Activated T-cell treated with anti-CD3 and anti-CD28 coated beads, Interleukin-2, amount 50 U/mL, for 4 hours (primary cell): ENCODE measurements around the gene CARD19. TPM values are rescaled to one million over a fixed set of nuclear protein-coding genes. Genes with fewer than 3 reads are reported as not detected.
"Not testable (repeated sequence)": the region's sequence is repeated elsewhere in the genome, so short reads cannot be mapped to it uniquely, and the experiment has no call there.

Experiments
- ATAC-seq, 2 donors: fragments of 200-7000 bp; cut with Tn5 transposase; one replicate each; pipeline ENCODE4 v1.10.0; 2021
- DNase-seq: peaks from one replicate; pipeline ENCODE4 v3.0.0-alpha.2; 2020
- H3K27me3 Mint-ChIP-seq: one replicate; pipeline ENCODE4 v1.8.0; 2021; ENCODE audit warnings: low read depth, mixed read lengths
- H3K36me3 Mint-ChIP-seq: one replicate; pipeline ENCODE4 v1.8.0; 2022; ENCODE audit warnings: mixed read lengths; ENCODE audit not compliant: insufficient read depth
- H3K4me1 Mint-ChIP-seq: one replicate; pipeline ENCODE4 v1.8.0; 2021; ENCODE audit warnings: low read depth, mixed read lengths
- H3K4me3 Mint-ChIP-seq: one replicate; pipeline ENCODE4 v1.8.0; 2021; ENCODE audit warnings: mild to moderate bottlenecking, moderate library complexity, mixed read lengths
- H3K9me3 Mint-ChIP-seq: one replicate; pipeline ENCODE4 v1.8.0; 2021; ENCODE audit warnings: mixed read lengths
- total RNA-seq, 3 donors: library from RNA; stranded (reverse); gene quantifications; one replicate each; pipeline ENCODE4 v1.2.1, GENCODE V29; 2021

Gene CARD19
- total RNA-seq, 3 donors from 2014 or later, result 25.5 to 33.8 (median 28.4) TPM

DNA sequence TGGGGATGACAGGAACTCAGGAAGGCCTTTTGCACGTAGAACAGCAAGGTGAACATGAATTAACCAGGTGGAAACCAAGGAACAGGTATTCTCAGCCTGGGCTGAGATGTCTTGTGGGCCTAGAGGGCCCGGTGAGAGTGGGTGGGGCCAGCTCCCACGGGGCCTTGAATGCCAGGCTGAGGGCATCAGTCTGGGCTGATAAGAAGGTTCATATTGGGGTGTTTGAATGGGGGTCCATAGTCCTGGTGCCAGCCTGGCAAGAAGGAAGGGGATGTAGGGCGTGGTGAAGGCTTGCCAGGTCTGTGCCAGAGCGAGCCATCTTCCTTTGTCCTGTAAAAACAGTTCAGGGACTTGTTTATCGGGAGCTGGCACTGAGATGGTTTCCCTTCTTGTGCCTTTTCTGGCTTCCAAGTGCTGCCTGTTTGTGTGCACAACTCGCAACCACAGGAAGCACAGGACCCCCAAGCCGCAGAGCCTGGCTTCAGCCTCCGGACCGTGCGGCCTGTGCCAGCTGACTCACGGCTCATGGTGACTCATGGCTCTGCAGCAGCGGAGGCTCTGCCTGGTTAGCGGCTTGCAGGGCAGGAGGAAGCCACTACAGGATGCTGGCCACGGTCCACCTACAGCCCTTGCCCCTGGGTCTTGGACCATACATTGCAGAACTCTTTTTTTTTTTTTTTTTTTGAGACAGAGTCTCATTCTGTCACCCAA, 2.4 kb downstream of the CARD19 start:
- Mint-ChIP-seq H3K4me3 (peak overlapping the region; percentile 84), H3K27me3 (no peaks in the 10 kb centered on the region), H3K4me1 (peaks cover 71% of the 10 kb centered on the region), H3K36me3 (peaks cover 5% of the 10 kb centered on the region), H3K9me3 (peaks cover under 1% of the 10 kb centered on the region)
- DNase-seq, result peak; percentile 56
- ATAC-seq, result peak; percentile 5 to 9

DNA sequence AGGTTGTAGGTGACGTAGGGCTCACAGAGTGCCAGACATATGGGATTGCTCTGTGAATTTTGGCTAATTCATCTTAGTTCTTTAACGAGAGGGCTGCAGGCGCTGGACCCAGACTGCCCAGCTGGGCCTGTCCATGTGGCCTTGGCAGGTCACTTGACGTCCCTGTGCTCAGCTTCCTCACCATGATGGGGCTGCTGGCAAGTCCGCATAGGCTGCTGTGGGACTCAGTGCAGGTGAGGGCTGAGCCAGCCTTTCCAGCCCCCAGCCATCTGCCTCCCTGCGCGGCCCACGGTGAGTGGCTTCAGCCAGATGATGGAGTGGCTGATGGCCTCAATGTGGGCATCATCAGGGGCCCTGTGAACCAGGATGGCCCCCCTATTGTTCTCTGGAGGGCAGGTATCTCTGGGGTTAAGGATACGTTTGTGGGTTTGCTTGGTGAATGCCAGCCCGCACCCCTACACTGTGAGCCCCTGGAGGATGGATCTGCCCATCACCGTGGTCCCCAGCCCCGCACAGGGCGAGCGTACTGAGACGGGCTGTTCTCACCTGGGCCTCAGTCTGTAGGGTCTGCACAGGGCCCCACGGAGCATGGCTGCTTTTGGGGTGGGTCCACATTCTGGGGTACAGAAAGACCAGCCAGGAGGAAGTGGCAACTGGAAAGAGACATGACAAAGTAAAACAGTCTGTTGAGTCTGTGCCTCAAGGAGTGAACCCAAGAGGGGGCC, 3.7 kb downstream of the CARD19 start:
- H3K27me3 Mint-ChIP-seq, result no peaks in the 10 kb centered on the region
- ATAC-seq (no peak), DNase-seq (no peak)
- H3K9me3 Mint-ChIP-seq, result peaks cover 10% of the 10 kb centered on the region
- H3K4me1 Mint-ChIP-seq, result peaks cover 68% of the 10 kb centered on the region
- peaks cover 15% of the 10 kb centered on the region for H3K36me3 Mint-ChIP-seq
- peak overlapping the region; percentile 39 for H3K4me3 Mint-ChIP-seq

DNA sequence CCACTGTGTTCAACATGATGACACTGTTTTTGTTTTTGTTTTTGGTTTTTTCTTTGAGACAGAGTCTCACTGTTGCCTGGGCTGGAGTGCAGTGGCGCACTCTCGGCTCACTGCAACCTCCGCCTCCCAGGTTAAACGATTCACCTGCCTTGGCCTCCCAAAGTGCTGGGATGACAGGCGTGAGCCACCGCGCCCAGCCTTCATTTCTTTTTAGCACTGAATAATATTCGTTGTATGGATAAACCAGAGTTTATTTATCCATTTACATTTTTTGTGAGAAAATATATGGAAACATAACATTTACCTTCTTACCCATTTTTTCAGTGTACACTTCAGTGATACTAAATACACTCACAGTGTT, 4.2 kb downstream of the CARD19 start:
- DNase-seq (no peak), ATAC-seq (no peak)
- peaks cover 68% of the 10 kb centered on the region for H3K4me1 Mint-ChIP-seq
- no peaks in the 10 kb centered on the region for H3K27me3 Mint-ChIP-seq
- H3K36me3 Mint-ChIP-seq, result peaks cover 17% of the 10 kb centered on the region
- peaks cover 14% of the 10 kb centered on the region for H3K9me3 Mint-ChIP-seq
- H3K4me3 Mint-ChIP-seq, result no peak overlapping the region

DNA sequence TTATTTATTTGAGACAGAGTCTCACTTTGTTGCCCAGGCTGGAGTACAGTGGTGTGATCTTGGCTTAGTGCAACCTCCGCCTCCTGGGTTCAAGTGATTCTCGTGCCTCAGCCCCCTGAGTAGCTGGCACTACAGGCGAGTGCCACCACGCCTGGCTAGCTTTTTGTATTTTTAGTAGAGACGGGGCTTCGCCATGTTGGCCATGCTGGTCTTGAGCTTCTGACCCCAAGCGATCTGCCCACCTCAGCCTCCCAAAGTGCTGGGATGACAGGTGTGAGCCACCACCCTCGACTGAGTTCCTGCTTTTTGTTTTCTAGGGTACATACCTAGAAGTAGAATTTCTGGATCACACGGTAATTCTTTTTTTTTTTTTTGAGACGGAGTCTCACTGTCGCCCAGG, 5.1 kb downstream of the CARD19 start:
- not testable (repeated sequence) for DNase-seq, ATAC-seq, H3K4me3 Mint-ChIP-seq, H3K27me3 Mint-ChIP-seq
- Mint-ChIP-seq H3K9me3 (peaks cover 14% of the 10 kb centered on the region), H3K4me1 (peaks cover 76% of the 10 kb centered on the region), H3K36me3 (peaks cover 19% of the 10 kb centered on the region)

DNA sequence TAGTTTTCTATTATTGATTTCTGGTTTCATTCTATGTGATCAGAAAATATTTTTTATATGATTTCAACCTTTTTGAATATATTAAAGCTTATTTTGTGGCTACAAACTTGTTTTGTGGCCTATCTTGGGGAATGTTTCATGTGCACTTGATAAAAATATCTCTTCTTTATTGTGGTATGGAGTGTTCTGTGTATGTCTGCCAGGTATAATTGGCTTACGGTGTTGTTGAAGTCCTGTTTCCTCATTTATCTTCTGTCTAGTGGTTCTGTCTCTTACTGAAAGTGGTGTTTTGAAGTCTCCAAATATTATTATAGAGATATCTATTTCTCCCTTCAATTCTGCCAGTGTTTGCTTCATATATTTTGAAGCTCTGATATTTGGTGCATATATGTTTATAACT, 9.6 kb downstream of the CARD19 start:
- Mint-ChIP-seq H3K4me3 (no peak overlapping the region), H3K9me3 (peaks cover 14% of the 10 kb centered on the region), H3K4me1 (peaks cover 73% of the 10 kb centered on the region), H3K27me3 (no peaks in the 10 kb centered on the region), H3K36me3 (peaks cover 18% of the 10 kb centered on the region)
- no peak for ATAC-seq
- no peak for DNase-seq

DNA sequence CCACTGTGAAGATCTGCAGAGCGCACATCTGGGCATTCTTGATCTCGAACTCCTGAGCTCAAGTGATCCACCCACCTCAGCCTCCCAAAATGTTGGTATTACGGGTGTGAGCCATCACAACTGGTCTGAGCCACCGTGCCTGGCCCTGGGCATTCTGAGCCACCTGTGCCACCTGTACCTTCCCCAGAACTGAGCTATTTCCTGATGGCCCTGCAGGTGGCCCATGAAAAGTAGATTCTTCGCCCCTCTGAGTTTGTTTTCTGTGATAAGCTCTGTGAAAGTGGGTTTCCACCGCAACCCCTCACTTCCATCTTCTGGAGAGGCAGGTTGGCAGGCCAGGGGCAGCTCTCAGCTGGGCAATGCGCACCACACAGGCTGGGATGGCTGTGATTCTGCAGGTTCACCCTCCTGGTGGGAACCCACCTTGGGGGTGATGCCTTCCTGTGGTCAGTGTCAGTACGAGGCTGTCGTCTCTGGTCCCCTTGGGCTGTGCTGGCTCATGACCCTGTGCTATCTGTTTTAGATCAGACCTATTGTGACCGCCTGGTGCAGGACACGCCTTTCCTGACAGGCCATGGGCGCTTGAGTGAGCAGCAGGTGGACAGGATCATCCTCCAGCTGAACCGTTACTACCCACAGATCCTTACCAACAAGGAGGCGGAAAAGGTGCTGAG, 11.3 kb downstream of the CARD19 start:
- H3K27me3 Mint-ChIP-seq, result no peaks in the 10 kb centered on the region
- H3K36me3 Mint-ChIP-seq, result peaks cover 21% of the 10 kb centered on the region
- H3K9me3 Mint-ChIP-seq, result peaks cover 14% of the 10 kb centered on the region
- DNase-seq, result no peak
- no peak for ATAC-seq
- H3K4me1 Mint-ChIP-seq, result peaks cover 66% of the 10 kb centered on the region
- no peak overlapping the region for H3K4me3 Mint-ChIP-seq

DNA sequence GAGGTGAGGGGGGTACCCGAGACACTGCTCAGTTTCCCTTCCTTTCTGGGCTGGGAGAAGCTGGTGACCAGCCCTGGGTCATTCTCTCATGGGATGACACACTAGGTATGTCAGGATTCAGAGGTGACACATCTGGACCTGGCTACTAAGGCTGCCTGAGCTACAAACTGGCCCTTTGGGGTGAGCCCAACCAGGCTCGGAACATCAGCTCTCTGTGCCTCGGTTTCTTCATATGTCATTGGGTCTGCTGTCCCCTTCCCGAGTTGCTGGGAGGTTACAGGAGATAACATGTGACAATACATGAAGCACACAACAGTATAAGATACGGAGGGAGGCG, 11.8 kb downstream of the CARD19 start:
- DNase-seq, result no peak

DNA sequence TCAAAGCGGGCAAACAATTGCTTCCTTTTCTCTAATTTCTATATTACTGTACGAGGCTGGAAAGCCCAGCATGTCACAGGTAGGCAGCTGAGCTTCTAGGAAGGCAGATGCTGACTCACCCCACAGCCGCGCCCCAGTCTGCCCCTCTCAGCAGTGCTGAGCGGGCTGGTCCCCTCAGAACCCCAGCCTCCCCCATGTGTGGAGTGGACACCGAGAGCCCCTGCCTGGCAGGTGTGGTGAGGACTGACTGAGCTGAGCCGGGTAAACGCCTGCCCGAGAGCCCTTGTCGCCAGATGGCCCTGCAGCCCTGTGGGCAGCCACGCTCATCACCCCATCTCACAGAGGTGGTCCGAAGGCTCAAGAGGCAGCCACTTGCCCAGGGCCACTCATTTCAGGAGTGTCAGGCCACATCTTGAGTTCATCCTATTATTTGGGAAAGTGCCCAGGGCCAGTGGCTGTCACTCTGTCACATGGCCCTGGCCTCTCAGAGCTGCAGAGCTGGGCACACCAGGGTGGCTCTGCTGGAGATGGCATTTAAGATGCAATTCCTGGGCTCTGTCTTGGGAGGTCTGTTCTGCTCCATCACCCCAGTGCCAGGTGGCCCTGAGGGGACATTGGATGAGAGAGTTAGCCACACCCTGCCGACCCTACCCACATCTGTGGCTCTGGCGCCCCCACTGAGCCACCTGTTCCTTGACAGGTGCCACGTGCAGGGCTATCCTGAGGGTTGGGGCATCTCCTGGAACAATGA, 12.4 kb downstream of the CARD19 start:
- peaks cover 57% of the 10 kb centered on the region for H3K4me1 Mint-ChIP-seq
- peaks cover 23% of the 10 kb centered on the region for H3K36me3 Mint-ChIP-seq
- no peak for DNase-seq

More for the DNA sequence above, 11.8 kb downstream of the CARD19 start:
- Mint-ChIP-seq H3K9me3 (peaks cover 14% of the 10 kb centered on the region), H3K4me3 (no peak overlapping the region), H3K27me3 (no peaks in the 10 kb centered on the region), H3K4me1 (peaks cover 61% of the 10 kb centered on the region), H3K36me3 (peaks cover 21% of the 10 kb centered on the region)
- no peak for ATAC-seq

DNA sequence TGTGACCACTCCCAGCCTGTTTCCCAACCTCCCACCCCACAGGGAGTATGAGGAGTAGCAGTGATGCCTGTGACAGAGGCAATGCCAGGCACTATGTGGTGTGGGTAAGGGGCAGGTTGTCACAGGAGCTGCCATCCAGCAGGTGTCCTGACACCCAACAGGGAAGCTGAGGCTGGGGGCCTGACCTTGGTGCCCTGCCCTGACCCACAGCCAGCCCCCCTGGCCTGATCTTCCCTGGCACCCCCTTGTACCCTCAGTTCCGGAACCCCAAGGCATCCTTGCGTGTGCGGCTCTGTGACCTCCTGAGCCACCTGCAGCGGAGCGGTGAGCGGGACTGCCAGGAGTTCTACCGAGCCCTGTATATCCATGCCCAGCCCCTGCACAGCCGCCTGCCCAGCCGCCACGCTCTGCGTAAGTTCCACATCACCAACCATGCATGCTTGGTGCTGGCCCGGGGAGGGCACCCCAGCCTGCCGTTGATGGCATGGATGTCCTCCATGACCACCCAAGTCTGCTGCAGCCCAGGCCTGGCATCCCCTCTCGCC, 14.4 kb downstream of the CARD19 start:
- H3K27me3 Mint-ChIP-seq, result no peaks in the 10 kb centered on the region
- H3K4me3 Mint-ChIP-seq, result no peak overlapping the region
- no peak for DNase-seq
- peaks cover 11% of the 10 kb centered on the region for H3K36me3 Mint-ChIP-seq
- H3K4me1 Mint-ChIP-seq, result peaks cover 47% of the 10 kb centered on the region
- H3K9me3 Mint-ChIP-seq, result no peaks in the 10 kb centered on the region
- ATAC-seq, result no peak

More for the DNA sequence above, 12.4 kb downstream of the CARD19 start:
- ATAC-seq, result peak; percentile 83 to 89
- Mint-ChIP-seq H3K9me3 (peaks cover 13% of the 10 kb centered on the region), H3K27me3 (no peaks in the 10 kb centered on the region), H3K4me3 (no peak overlapping the region)

DNA sequence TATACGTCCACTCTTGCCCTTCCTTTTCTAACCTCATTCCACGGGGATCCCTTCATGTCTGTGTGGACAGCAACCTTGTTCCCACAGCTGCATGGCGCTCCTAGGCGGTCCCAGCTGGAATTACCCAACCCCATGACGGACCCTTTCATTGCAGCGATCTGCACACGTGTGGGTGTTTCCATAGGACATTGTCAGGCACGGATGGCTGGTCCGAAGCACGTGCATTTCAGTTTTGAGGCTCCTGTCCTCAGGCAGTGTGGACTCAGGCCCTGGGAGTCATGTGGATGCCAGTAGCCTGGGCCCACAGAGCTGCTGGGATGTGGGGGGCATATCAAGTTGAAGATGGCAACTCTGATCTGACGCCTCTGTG, 15.0 kb downstream of the CARD19 start:
- no peaks in the 10 kb centered on the region for H3K9me3 Mint-ChIP-seq
- H3K27me3 Mint-ChIP-seq, result no peaks in the 10 kb centered on the region
- no peak overlapping the region for H3K4me3 Mint-ChIP-seq
- DNase-seq (no peak), ATAC-seq (no peak)
- H3K4me1 Mint-ChIP-seq, result peaks cover 41% of the 10 kb centered on the region
- H3K36me3 Mint-ChIP-seq, result peaks cover 10% of the 10 kb centered on the region

DNA sequence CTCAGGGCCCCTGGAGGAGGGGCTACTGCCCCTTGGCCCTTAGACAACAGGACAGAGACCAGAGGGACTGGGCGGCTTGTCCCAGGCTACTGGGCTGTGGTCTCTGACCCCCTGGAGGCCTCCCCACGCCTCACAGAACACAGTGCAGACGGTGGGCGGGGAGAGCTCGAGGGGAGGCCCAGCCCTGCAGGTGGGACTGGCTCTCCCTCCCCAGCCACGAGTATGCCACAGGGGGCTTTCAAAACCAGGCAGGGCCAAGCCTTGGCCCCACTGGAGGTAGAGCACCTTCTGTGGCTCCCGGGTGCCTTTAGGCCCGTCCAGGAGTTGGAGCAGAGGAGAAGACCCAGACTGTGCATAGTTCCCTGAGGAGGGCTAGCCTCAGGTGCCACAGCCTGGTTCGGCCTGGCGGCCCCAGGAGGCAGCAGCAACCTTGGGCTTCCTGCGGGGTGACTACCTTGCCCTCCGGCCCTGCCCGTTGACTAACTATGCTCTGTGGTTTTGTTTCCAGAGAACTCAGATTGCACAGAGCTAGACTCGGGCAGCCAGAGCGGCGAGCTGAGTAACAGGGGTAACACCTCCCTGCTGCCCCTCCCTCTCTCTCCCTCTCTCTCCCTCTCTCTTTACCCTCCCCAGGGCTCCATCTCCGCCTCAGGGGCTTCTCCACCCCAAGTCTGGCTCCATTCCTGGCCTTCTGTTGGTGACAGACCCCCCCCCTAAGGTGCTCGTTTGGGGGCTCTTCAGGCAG, 15.5 kb downstream of the CARD19 start:
- no peak for DNase-seq
- no peaks in the 10 kb centered on the region for H3K9me3 Mint-ChIP-seq
- no peak overlapping the region for H3K4me3 Mint-ChIP-seq
- H3K36me3 Mint-ChIP-seq, result peaks cover 10% of the 10 kb centered on the region
- peaks cover 38% of the 10 kb centered on the region for H3K4me1 Mint-ChIP-seq
- H3K27me3 Mint-ChIP-seq, result no peaks in the 10 kb centered on the region
- ATAC-seq, result no peak

DNA sequence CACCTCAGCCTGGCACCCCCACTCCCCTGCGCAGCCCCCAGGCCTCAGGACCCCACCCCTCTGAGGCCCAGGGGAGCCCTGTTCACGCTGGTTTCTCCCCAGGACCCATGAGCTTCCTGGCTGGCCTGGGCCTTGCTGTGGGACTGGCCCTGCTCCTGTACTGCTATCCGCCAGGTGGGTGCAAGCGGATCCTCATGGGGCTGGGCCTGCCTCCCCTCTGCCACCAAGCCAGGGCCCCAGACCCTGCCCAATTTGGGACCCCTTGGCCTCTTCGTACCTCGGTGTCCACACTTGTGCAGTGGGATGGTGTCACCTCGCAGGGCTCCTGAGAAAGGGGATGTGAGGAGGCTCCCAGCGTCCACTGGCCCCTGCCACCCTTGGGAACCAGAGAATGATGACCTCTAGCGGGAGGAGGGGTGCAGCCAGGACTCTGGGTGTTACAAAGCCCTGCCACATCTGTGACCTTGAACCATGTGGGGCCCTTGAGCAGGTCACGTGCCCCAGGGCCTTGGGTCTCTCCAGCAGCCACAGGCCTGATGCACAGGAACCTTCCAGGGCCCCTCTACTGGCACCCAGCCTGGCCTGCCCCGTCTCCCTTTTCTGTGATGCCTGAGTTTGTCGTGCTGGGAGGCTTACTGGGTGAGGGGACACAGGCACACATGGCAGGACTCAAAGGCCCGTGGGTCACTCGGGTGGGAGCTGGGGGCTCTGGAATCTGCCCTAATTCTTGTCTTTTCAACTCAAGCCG, 16.3 kb downstream of the CARD19 start:
- Mint-ChIP-seq H3K9me3 (no peaks in the 10 kb centered on the region), H3K27me3 (no peaks in the 10 kb centered on the region), H3K36me3 (peaks cover 10% of the 10 kb centered on the region), H3K4me3 (no peak overlapping the region), H3K4me1 (peaks cover 31% of the 10 kb centered on the region)
- ATAC-seq (no peak), DNase-seq (no peak)

DNA sequence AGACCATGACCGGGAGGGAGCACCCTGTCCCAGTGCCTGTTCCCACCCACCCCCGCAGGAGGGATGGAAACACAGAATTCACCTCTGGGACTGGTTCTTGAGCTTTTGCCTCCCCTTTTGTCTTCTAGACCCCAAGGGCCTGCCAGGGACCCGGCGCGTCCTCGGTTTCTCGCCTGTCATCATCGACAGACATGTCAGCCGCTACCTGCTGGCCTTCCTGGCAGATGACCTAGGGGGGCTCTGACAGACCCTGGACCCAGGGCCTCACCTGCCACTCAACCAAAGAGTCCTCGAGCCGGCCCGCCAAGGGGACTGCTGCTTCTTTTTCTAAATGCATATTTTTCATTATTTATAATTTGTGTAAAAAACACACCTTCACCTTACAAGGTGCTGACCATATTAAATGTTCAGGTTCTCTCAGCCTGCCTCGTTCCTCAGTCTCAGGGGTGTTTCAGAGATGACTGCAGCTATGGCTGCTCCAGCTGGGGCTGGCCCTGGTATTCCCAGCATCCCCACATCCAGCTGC, 16.9 kb downstream of the CARD19 start:
- peaks cover 24% of the 10 kb centered on the region for H3K4me1 Mint-ChIP-seq
- DNase-seq (no peak), ATAC-seq (no peak)
- H3K9me3 Mint-ChIP-seq, result no peaks in the 10 kb centered on the region
- peaks cover 10% of the 10 kb centered on the region for H3K36me3 Mint-ChIP-seq
- H3K4me3 Mint-ChIP-seq, result no peak overlapping the region
- no peaks in the 10 kb centered on the region for H3K27me3 Mint-ChIP-seq
